ENCODE measurements around the gene CFD. TPM values are rescaled to one million over a fixed set of nuclear protein-coding genes. Genes with fewer than 3 reads are reported as not detected.

The CFD gene
- total RNA-seq, 2 donors from 2014 or later: 0.38 to 1.1 TPM

GRCh38 chr19:907183-907853 lies 47.9 kb downstream of the CFD start:
- Mint-ChIP-seq H3K27me3 (ENCODE audit: insufficient read depth) (no peaks in the 10 kb centered on the region), H3K9me3 (no peaks in the 10 kb centered on the region), H3K27ac (no peak overlapping the region), H3K4me1 (peaks cover 9% of the 10 kb centered on the region), H3K36me3 (ENCODE audit: low read depth) (peaks cover 18% of the 10 kb centered on the region), H3K4me3 (no peak overlapping the region)
- H3K36me3 ChIP-seq (ENCODE audit: control insufficient read depth, insufficient read depth, low read length): peaks cover 7% of the 10 kb centered on the region
- DNase-seq: peak; percentile 44
- no peak overlapping the region for H3K9ac ChIP-seq (ENCODE audit: extremely low read depth, low read length, poor library complexity, severe bottlenecking)
- H3K27ac ChIP-seq (ENCODE audit: low read depth, low read length): no peak overlapping the region
- no peaks in the 10 kb centered on the region for H3K4me1 ChIP-seq (ENCODE audit: control insufficient read depth, insufficient read depth, low read length)
- TF ChIP-seq, protein P1, sequence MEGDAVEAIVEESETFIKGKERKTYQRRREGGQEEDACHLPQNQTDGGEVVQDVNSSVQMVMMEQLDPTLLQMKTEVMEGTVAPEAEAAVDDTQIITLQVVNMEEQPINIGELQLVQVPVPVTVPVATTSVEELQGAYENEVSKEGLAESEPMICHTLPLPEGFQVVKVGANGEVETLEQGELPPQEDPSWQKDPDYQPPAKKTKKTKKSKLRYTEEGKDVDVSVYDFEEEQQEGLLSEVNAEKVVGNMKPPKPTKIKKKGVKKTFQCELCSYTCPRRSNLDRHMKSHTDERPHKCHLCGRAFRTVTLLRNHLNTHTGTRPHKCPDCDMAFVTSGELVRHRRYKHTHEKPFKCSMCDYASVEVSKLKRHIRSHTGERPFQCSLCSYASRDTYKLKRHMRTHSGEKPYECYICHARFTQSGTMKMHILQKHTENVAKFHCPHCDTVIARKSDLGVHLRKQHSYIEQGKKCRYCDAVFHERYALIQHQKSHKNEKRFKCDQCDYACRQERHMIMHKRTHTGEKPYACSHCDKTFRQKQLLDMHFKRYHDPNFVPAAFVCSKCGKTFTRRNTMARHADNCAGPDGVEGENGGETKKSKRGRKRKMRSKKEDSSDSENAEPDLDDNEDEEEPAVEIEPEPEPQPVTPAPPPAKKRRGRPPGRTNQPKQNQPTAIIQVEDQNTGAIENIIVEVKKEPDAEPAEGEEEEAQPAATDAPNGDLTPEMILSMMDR (conservative IDR thresholded peaks at IDR 0.05): no peak
- no peak overlapping the region for H3K4me3 ChIP-seq (ENCODE audit: low read length)
- H3K27me3 ChIP-seq (ENCODE audit: control insufficient read depth, insufficient read depth, low read length, poor library complexity, severe bottlenecking): no peaks in the 10 kb centered on the region
- H3K9me3 ChIP-seq (ENCODE audit: control insufficient read depth, low read length): no peaks in the 10 kb centered on the region
- WGBS, 2 experiments (ENCODE audit: insufficient coverage in 1 of 2, insufficient read length in 1 of 2): 93 to 98% methylated on average over 8 to 14 of the region's 14 CpGs

GRCh38 chr19:911197-912033 lies 52.0 kb downstream of the CFD start:
- peaks cover 22% of the 10 kb centered on the region for H3K27me3 Mint-ChIP-seq (ENCODE audit: insufficient read depth)
- Histone ChIP-seq H3K4me1 (ENCODE audit: control insufficient read depth, insufficient read depth, low read length) (no peaks in the 10 kb centered on the region), H3K27me3 (ENCODE audit: control insufficient read depth, insufficient read depth, low read length, poor library complexity, severe bottlenecking) (peaks cover 9% of the 10 kb centered on the region), H3K36me3 (ENCODE audit: control insufficient read depth, insufficient read depth, low read length) (no peaks in the 10 kb centered on the region), H3K9me3 (ENCODE audit: control insufficient read depth, low read length) (no peaks in the 10 kb centered on the region), H3K27ac (ENCODE audit: low read depth, low read length) (no peak overlapping the region), H3K9ac (ENCODE audit: extremely low read depth, low read length, poor library complexity, severe bottlenecking) (no peak overlapping the region), H3K4me3 (ENCODE audit: low read length) (no peak overlapping the region)
- WGBS, 2 experiments (ENCODE audit: insufficient coverage in 1 of 2, insufficient read length in 1 of 2): 95% methylated on average over 22 to 53 of the region's 54 CpGs
- H3K4me3 Mint-ChIP-seq: peak overlapping the region; percentile 68
- TF ChIP-seq, protein P1 (conservative IDR thresholded peaks at IDR 0.05): no peak
- peak; percentile 72 for DNase-seq
- no peak overlapping the region for H3K27ac Mint-ChIP-seq
- H3K4me1 Mint-ChIP-seq: peaks cover 5% of the 10 kb centered on the region
- H3K36me3 Mint-ChIP-seq (ENCODE audit: low read depth): peaks cover 9% of the 10 kb centered on the region
- no peaks in the 10 kb centered on the region for H3K9me3 Mint-ChIP-seq

DNA sequence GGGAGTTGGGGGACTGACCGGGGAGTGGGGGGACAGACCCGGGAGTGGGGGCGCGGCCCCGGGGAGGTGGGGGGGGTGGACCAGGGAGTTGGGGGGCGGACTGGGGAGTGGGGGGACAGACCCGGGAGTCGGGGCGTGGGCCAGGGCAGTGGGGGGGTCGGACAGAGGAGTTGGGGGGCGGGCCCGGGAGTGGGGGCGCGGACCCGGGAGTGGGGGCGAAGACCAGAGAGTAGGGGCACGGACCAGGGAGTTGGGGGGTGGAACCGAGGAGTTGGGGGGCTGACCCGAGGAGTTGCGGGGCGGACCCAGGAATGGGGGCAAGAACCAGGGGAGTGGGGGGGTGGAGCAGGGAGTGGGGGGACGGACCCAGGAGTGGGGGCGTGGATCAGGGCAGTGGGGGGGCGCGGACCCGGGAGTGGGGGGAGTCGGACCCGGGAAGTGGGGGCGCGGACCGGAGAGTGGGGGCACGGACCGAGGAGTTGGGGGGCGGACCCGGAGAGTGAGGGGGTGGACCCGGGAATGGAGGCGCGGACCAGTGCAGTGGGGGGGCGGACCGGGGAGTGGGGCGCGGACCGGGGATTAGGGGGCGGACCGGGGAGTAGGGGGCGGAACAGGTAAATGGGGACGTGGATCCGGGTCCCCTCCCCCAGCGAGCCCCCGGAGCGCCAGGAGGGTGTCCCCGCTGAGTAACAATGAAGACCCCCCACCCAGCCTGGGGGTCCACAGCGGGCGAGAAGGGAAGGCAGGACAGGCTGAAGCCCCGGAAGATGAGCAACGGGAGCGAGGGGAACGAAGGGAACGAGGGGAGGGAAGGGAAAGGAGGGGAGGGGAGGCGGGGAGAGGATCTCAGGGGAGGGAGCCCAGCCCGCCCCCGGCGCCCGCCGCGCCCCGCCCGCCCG lies 53.0 kb downstream of the CFD start:
- H3K27me3 Mint-ChIP-seq (ENCODE audit: insufficient read depth): peaks cover 30% of the 10 kb centered on the region
- Histone ChIP-seq H3K27me3 (ENCODE audit: control insufficient read depth, insufficient read depth, low read length, poor library complexity, severe bottlenecking) (peaks cover 18% of the 10 kb centered on the region), H3K4me1 (ENCODE audit: control insufficient read depth, insufficient read depth, low read length) (no peaks in the 10 kb centered on the region), H3K4me3 (ENCODE audit: low read length) (peak overlapping the region; percentile 76), H3K9me3 (ENCODE audit: control insufficient read depth, low read length) (no peaks in the 10 kb centered on the region), H3K27ac (ENCODE audit: low read depth, low read length) (no peak overlapping the region), H3K9ac (ENCODE audit: extremely low read depth, low read length, poor library complexity, severe bottlenecking) (no peak overlapping the region), H3K36me3 (ENCODE audit: control insufficient read depth, insufficient read depth, low read length) (no peaks in the 10 kb centered on the region)
- no peak for DNase-seq
- TF ChIP-seq, protein P1 (conservative IDR thresholded peaks at IDR 0.05): no peak
- WGBS, 2 experiments (ENCODE audit: insufficient coverage in 1 of 2, insufficient read length in 1 of 2): 0 to 3% methylated on average over 8 to 32 of the region's 69 CpGs
- H3K9me3 Mint-ChIP-seq: no peaks in the 10 kb centered on the region
- H3K4me1 Mint-ChIP-seq: peaks cover 5% of the 10 kb centered on the region
- H3K36me3 Mint-ChIP-seq (ENCODE audit: low read depth): peaks cover 7% of the 10 kb centered on the region
- peak overlapping the region; percentile 68 for H3K4me3 Mint-ChIP-seq
- no peak overlapping the region for H3K27ac Mint-ChIP-seq
